GM23338 (cell line): Measurements from ENCODE around the gene MROH2A.

Source experiments
- CTCF ChIP-seq, 2 experiments: fragments of 200-600 bp in 1 of 2; sonication (generic) in 1 of 2; conservative IDR thresholded peaks; 2 replicates each; pipeline versions ENCODE4 v1.5.1 to v1.6.1; 2016 to 2017; ENCODE audit warnings: antibody characterized with exemption in 2 of 2, low read depth in 2 of 2, mild to moderate bottlenecking in 2 of 2, moderate library complexity in 1 of 2
- EZH2 ChIP-seq: fragments of 200-600 bp; sonication (generic); IDR thresholded peaks from one replicate; pipeline ENCODE4 v1.8.0; 2017; ENCODE audit warnings: antibody characterized with exemption, mild to moderate bottlenecking, low read depth; ENCODE audit not compliant: unreplicated experiment
- EZH2phosphoT487 ChIP-seq: fragments of 200-600 bp; sonication (generic); IDR thresholded peaks from one replicate; pipeline ENCODE4 v1.8.1; 2018; ENCODE audit warnings: antibody characterized with exemption; ENCODE audit not compliant: unreplicated experiment
- NANOG ChIP-seq: IDR thresholded peaks from 2 replicates; pipeline ENCODE4 v1.6.1; 2016; ENCODE audit warnings: antibody characterized with exemption, borderline replicate concordance
- POLR2AphosphoS5 ChIP-seq: IDR thresholded peaks from 2 replicates; pipeline ENCODE4 v1.6.1; 2016; ENCODE audit warnings: antibody characterized with exemption, low read depth
- ZNF331 ChIP-seq: fragments of 250-450 bp; sonication (Bioruptor Pico); IDR thresholded peaks from 2 replicates; pipeline ENCODE4 v1.5.0; 2020; ENCODE audit warnings: low read depth, mild to moderate bottlenecking, moderate library complexity

- TF ChIP-seq EZH2, result no peak
- no peak for TF ChIP-seq CTCF (conservative IDR thresholded peaks at IDR 0.05; ENCODE audit: low read depth in 2 of 2)
- no peak for TF ChIP-seq ZNF331 (CRISPR knock-in tag)
- no peak for TF ChIP-seq NANOG
- TF ChIP-seq POLR2AphosphoS5, result no peak
- TF ChIP-seq EZH2phosphoT487, result no peak
These were observed 66.7 kb downstream of the MROH2A start for GRCh38 chr2:233844836-233845235.
